Caco-2 (cell line): ENCODE data around the gene CAMKK2. TPM values are rescaled to one million over a fixed set of nuclear protein-coding genes. Genes with fewer than 3 reads are reported as not detected.
A peak's percentile ranks its signal among the peaks of the same experiment; 100 is the strongest.

Experiments used
- Bru-seq: library from RNA; stranded (reverse); fragments of 400-500 nt; gene quantifications from one replicate; lab custom pipeline; 2021; lab: Mats Ljungman, UMichigan
- BruChase-seq, 2 experiments: library from RNA; stranded (reverse); fragments of 400-500 nt; gene quantifications; one replicate each; lab custom pipeline; 2021; lab: Mats Ljungman, UMichigan
- BruUV-seq: library from RNA; stranded (reverse); fragments of 400-500 nt; replicated peaks from 2 replicates; lab custom pipeline; 2021; lab: Mats Ljungman, UMichigan
- CTCF ChIA-PET: fragments of 300-600 bp; sonication (Branson Sonifier 250); formaldehyde crosslinking; loops from one replicate; lab custom pipeline; 2022; ENCODE audit warnings: antibody characterized with exemption; lab: Charles Lee
- POLR2A ChIA-PET: fragments of 300-600 bp; sonication (Branson Sonifier 250); formaldehyde crosslinking; loops from one replicate; lab custom pipeline; 2022; ENCODE audit warnings: antibody characterized with exemption; lab: Charles Lee
- DNase-seq, 2 experiments: peaks; one replicate each; pipeline versions ENCODE4 v3.0.0 to v3.0.0-alpha.2; 2020 to 2022
- H3K27me3 ChIP-seq: replicated peaks from 2 replicates; pipeline ENCODE4 v1.6.0; 2011; ENCODE audit warnings: low read length; ENCODE audit not compliant: control insufficient read depth, insufficient read depth
- H3K36me3 ChIP-seq: 2 replicates; pipeline ENCODE4 v1.5.1; 2011; ENCODE audit warnings: low read length; ENCODE audit not compliant: control insufficient read depth, insufficient read depth
- H3K4me1 ChIP-seq: fragments of 250-450 bp; sonication (Bioruptor Pico); 2 replicates; pipeline ENCODE4 v1.5.1; 2020; ENCODE audit warnings: mild to moderate bottlenecking
- H3K4me3 ChIP-seq: 2 replicates; pipeline ENCODE4 v1.5.1; 2011; ENCODE audit warnings: low read depth, mild to moderate bottlenecking, control low read depth, low read length
- H3K9me3 ChIP-seq: fragments of 250-450 bp; sonication (Bioruptor Pico); 2 replicates; pipeline ENCODE4 v1.5.1; 2020; ENCODE audit warnings: mild to moderate bottlenecking, moderate library complexity
- H3K27ac Mint-ChIP-seq: one replicate; pipeline ENCODE4 v1.8.0; 2022; ENCODE audit warnings: mixed read lengths; ENCODE audit not compliant: unreplicated experiment
- H3K27me3 Mint-ChIP-seq: one replicate; pipeline ENCODE4 v1.8.0; 2022; ENCODE audit warnings: mixed read lengths; ENCODE audit not compliant: insufficient read depth, unreplicated experiment
- H3K36me3 Mint-ChIP-seq: one replicate; pipeline ENCODE4 v1.8.0; 2022; ENCODE audit warnings: mild to moderate bottlenecking, mixed read lengths; ENCODE audit not compliant: insufficient read depth, unreplicated experiment
- H3K4me1 Mint-ChIP-seq: one replicate; pipeline ENCODE4 v1.8.0; 2022; ENCODE audit warnings: low read depth, mixed read lengths; ENCODE audit not compliant: unreplicated experiment
- H3K4me3 Mint-ChIP-seq: one replicate; pipeline ENCODE4 v1.8.0; 2022; ENCODE audit warnings: mild to moderate bottlenecking, moderate library complexity, mixed read lengths; ENCODE audit not compliant: unreplicated experiment
- H3K9me3 Mint-ChIP-seq: one replicate; pipeline ENCODE4 v1.8.0; 2022; ENCODE audit warnings: mixed read lengths; ENCODE audit not compliant: unreplicated experiment
- intact Hi-C: fragments of 100-400 bp; cut with micrococcal nuclease; formaldehyde crosslinking; loops from one replicate; pipeline ENCODE4 v1.10.0; 2022; ENCODE audit not compliant: unreplicated experiment
- long read RNA-seq: library from polyadenylated mRNA; stranded (forward); transcript quantifications from one replicate; pipeline ENCODE4 v2.0.0, GENCODE V29; 2022
- total RNA-seq: library from RNA; stranded (reverse); gene quantifications from 2 replicates; pipeline ENCODE4 v1.2.3, GENCODE V29; 2022
- TF ChIP-seq, protein P1 (sequence below), 2 experiments: fragments of 200-600 bp in 1 of 2; IDR thresholded peaks; 1 replicate in 1 of 2; 2 replicates in 1 of 2; pipeline versions ENCODE4 v1.5.1 to v1.8.0; 2011 to 2022; ENCODE audit warnings: antibody characterized with exemption in 1 of 2, control low read depth in 1 of 2, inconsistent platforms in 1 of 2, low read depth in 1 of 2, low read length in 1 of 2, mild to moderate bottlenecking in 1 of 2, moderate library complexity in 1 of 2; ENCODE audit not compliant: insufficient read depth in 1 of 2, severe bottlenecking in 1 of 2, unreplicated experiment in 1 of 2

Gene CAMKK2
- total RNA-seq, result 26.9 and 31.0 TPM in 2 replicates
- Bru-seq, nascent RNA, result percentile 67 among the genes with signal in this experiment
- BruChase-seq, experiment 1, labeled RNA remaining after a 2-hour chase, result percentile 71 among the genes with signal in this experiment
- percentile 74 among the genes with signal in this experiment for BruChase-seq, experiment 2, labeled RNA remaining after a 6-hour chase
- long read RNA-seq, transcript CAMKK2-208 (16 exons, 2,006 nt), result major isoform, 9 of 40 reads
- long read RNA-seq, partial matches to known transcripts, result 2 of 40 reads
- long read RNA-seq, other reads (novel, unspliced or antisense), result 28 of 40 reads

DNA sequence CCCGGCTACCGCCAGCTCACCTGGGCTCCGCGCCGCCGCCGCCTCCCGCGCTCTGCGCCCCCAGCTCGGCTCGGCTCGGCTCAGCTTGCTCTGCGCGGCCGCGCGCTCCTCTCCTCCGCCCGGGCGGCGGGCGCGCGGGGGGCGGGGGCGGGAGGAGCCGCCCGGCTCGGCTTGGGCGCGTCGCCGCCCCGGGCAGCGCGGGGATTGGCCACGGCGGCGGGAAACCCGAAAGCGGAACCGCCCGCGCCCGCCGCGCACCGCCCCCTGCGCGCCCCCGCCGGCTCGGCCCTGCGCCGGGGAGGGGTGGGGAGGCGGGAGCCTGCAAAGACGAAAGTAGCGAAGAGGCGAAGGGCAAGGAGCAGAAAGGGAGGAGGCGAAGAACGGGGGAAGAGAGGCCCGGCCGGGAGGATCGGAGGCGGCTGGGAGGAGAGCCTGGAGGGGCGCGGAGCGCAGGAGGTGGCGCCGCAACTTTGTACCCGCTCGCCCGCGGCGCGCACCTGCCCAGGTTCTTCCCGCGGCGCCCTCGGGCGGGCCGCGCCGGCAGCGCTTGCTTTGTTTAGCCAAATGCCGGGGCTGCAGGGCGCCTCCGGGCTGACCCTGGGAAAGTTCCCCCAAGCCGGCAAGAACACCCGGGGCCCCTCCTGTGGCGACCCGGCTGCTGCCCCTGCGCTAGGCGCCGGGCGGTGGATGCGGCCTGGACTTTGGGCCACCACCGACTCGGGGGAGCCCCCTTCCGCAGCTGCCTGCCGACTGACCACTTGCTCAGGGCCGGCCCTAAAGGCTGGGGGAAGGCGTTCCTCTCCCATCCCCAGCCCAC lies at the start of gene CAMKK2:
Gene CAMKK2, minus strand, starts transcription at position 92 of the 817 bp plus-strand sequence. CDS start 22,183 bp downstream, outside the sequence.
- H3K36me3 Mint-ChIP-seq, result no peaks in the 10 kb centered on the region
- DNase-seq, result peak; percentile 88 to 93
- no peaks in the 10 kb centered on the region for H3K9me3 Mint-ChIP-seq
- H3K4me3 Mint-ChIP-seq, result peak within 1 kb of the TSS; percentile 79
- Histone ChIP-seq H3K36me3 (no peaks in the 10 kb centered on the region), H3K4me3 (peak within 1 kb of the TSS; percentile 95), H3K9me3 (no peaks in the 10 kb centered on the region), H3K27me3 (no peaks in the 10 kb centered on the region), H3K4me1 (no peaks in the 10 kb centered on the region)
- TSS peak; percentile 87 for BruUV-seq
- no peaks in the 10 kb centered on the region for H3K27me3 Mint-ChIP-seq
- TF ChIP-seq, protein P1, sequence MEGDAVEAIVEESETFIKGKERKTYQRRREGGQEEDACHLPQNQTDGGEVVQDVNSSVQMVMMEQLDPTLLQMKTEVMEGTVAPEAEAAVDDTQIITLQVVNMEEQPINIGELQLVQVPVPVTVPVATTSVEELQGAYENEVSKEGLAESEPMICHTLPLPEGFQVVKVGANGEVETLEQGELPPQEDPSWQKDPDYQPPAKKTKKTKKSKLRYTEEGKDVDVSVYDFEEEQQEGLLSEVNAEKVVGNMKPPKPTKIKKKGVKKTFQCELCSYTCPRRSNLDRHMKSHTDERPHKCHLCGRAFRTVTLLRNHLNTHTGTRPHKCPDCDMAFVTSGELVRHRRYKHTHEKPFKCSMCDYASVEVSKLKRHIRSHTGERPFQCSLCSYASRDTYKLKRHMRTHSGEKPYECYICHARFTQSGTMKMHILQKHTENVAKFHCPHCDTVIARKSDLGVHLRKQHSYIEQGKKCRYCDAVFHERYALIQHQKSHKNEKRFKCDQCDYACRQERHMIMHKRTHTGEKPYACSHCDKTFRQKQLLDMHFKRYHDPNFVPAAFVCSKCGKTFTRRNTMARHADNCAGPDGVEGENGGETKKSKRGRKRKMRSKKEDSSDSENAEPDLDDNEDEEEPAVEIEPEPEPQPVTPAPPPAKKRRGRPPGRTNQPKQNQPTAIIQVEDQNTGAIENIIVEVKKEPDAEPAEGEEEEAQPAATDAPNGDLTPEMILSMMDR (IDR thresholded peaks at IDR 0.05; ENCODE audit: insufficient read depth in 1 of 2, low read depth in 1 of 2, low read length in 1 of 2, severe bottlenecking in 1 of 2, unreplicated experiment in 1 of 2), result peak in 1 of 2 experiments; percentile 33
- H3K4me1 Mint-ChIP-seq, result no peaks in the 10 kb centered on the region
- CTCF ChIA-PET, result interaction anchor here (0.6 kb wide), 5 partner anchors 36 to 1220 kb away, joined by 3 to 6 read pairs (median 5); no protein-coding TSS in a partner anchor
- POLR2A ChIA-PET, result interaction anchor here (0.5 to 1.0 kb wide), 16 partner anchors 8 to 1228 kb away, joined by 3 to 9 read pairs (median 4); no protein-coding TSS in a partner anchor
- intact Hi-C loops, result loop anchor here (2.0 kb wide), 1 partner anchor 70 kb away; no protein-coding TSS in a partner anchor
- H3K27ac Mint-ChIP-seq, result peak within 1 kb of the TSS; percentile 72

DNA sequence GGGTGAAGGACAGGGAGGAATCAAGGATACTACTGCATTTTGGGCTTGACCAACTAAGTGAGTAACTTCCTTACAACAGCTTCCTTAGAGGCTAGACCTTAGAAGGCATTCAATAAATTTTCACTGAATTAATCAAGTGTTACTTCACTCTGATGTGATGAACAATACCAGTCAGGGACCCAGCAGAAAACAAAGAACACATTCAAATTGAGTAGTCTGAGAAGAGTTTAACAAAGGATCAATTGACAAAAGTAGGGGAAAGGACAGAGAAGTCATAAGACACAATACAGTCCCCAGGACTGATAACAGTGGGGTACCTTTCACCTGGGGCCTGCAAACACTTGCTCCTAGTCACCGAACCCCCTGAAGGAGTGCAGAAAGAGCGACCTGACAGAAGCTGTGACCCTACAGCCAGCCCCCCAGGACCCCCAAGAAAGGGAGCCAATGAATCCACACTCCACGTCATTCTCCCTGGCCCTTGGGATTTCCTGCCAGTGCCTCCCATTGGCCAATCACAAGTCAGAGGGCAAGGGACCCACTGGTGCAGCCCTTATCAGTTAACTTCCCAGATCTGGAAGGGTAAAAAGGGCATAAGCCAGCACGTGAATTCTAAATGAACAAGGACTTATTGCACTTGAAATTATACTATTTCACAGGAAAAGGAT lies 48.8 kb upstream of the CAMKK2 start:
- no peaks in the 10 kb centered on the region for H3K27me3 ChIP-seq
- no peak overlapping the region for H3K27ac Mint-ChIP-seq
- CTCF ChIA-PET, result no interaction called here
- TF ChIP-seq, protein P1 (IDR thresholded peaks at IDR 0.05; ENCODE audit: insufficient read depth in 1 of 2, low read depth in 1 of 2, low read length in 1 of 2, severe bottlenecking in 1 of 2, unreplicated experiment in 1 of 2), result no peak
- H3K4me3 ChIP-seq, result no peak overlapping the region
- intact Hi-C loops, result no loop called here
- H3K9me3 ChIP-seq, result no peaks in the 10 kb centered on the region
- DNase-seq, result no peak
- H3K4me1 ChIP-seq, result no peaks in the 10 kb centered on the region
- no TSS peak for BruUV-seq
- peaks cover 63% of the 10 kb centered on the region for H3K36me3 Mint-ChIP-seq
- no peak overlapping the region for H3K4me3 Mint-ChIP-seq
- H3K9me3 Mint-ChIP-seq, result no peaks in the 10 kb centered on the region
- no peaks in the 10 kb centered on the region for H3K27me3 Mint-ChIP-seq
- no peaks in the 10 kb centered on the region for H3K4me1 Mint-ChIP-seq
- POLR2A ChIA-PET, result no interaction called here
- no peaks in the 10 kb centered on the region for H3K36me3 ChIP-seq

DNA sequence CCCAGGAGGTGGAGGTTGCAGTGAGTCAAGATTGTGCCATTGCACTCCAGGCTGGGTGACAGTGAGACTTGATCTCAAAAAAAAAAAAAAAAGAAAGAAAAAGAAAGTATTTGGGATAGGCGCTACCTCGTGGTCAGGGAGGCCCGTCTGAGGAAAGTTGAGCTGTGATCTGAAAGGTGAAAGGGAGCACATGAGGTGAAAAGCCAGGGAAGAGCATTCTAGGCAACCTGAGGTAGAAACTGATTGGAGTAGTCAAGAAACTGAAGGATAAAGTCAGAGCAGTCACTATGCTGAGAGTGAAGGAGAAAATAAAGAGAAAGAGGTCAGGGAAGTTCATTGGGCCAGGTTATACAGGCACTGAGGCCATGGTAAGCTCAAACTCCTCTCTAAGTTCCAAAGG lies 48.0 kb upstream of the CAMKK2 start:
- intact Hi-C loops, result no loop called here
- no peaks in the 10 kb centered on the region for H3K4me1 ChIP-seq
- H3K27me3 ChIP-seq, result no peaks in the 10 kb centered on the region
- no peaks in the 10 kb centered on the region for H3K36me3 ChIP-seq
- no peaks in the 10 kb centered on the region for H3K9me3 Mint-ChIP-seq
- ChIA-PET CTCF (no interaction called here), POLR2A (no interaction called here)
- H3K27me3 Mint-ChIP-seq, result no peaks in the 10 kb centered on the region
- no peaks in the 10 kb centered on the region for H3K9me3 ChIP-seq
- no peak for DNase-seq
- TF ChIP-seq, protein P1 (IDR thresholded peaks at IDR 0.05; ENCODE audit: insufficient read depth in 1 of 2, low read depth in 1 of 2, low read length in 1 of 2, severe bottlenecking in 1 of 2, unreplicated experiment in 1 of 2), result no peak
- H3K4me3 Mint-ChIP-seq, result no peak overlapping the region
- peaks cover 71% of the 10 kb centered on the region for H3K36me3 Mint-ChIP-seq
- BruUV-seq, result no TSS peak
- H3K4me3 ChIP-seq, result no peak overlapping the region
- no peak overlapping the region for H3K27ac Mint-ChIP-seq
- H3K4me1 Mint-ChIP-seq, result no peaks in the 10 kb centered on the region
